ENCODE measurements around the gene MYO18B. TPM values are rescaled to one million over a fixed set of nuclear protein-coding genes. Genes with fewer than 3 reads are reported as not detected.

The MYO18B gene
- total RNA-seq, 2 experiments from 2014 or later, result 1.6 to 1.8 TPM

- Mint-ChIP-seq H3K4me1 (ENCODE audit: low read depth) (no peaks in the 10 kb centered on the region), H3K27me3 (peaks cover 2% of the 10 kb centered on the region), H3K36me3 (ENCODE audit: low read depth) (no peaks in the 10 kb centered on the region), H3K4me3 (no peak overlapping the region), H3K27ac (no peak overlapping the region), H3K9me3 (no peaks in the 10 kb centered on the region)
- POLR2A ChIA-PET, result no interaction called here
- intact Hi-C loops (cut with micrococcal nuclease), result no loop called here
- no peak for TF ChIP-seq CTCF (IDR thresholded peaks at IDR 0.05)
- CTCF ChIA-PET, result no interaction called here
- no peak for ATAC-seq
- no peak for DNase-seq
Measured at GRCh38 chr22:25942856-25943411, 200.9 kb downstream of the MYO18B start.

- Mint-ChIP-seq H3K9me3 (no peaks in the 10 kb centered on the region), H3K4me1 (ENCODE audit: low read depth) (no peaks in the 10 kb centered on the region), H3K27me3 (peaks cover 3% of the 10 kb centered on the region), H3K4me3 (no peak overlapping the region), H3K36me3 (ENCODE audit: low read depth) (no peaks in the 10 kb centered on the region), H3K27ac (no peak overlapping the region)
- ATAC-seq, result no peak
- DNase-seq, result peak; percentile 7
- no peak for TF ChIP-seq CTCF (IDR thresholded peaks at IDR 0.05)
- POLR2A ChIA-PET, result no interaction called here
- CTCF ChIA-PET, result no interaction called here
- intact Hi-C loops (cut with micrococcal nuclease), result no loop called here
Measured at GRCh38 chr22:25950111-25950510, 208.1 kb downstream of the MYO18B start.

GRCh38 chr22:25953276-25953675 lies 211.3 kb downstream of the MYO18B start:
- no peak for DNase-seq
- CTCF ChIA-PET, result no interaction called here
- Mint-ChIP-seq H3K9me3 (no peaks in the 10 kb centered on the region), H3K27me3 (peaks cover 3% of the 10 kb centered on the region), H3K36me3 (ENCODE audit: low read depth) (no peaks in the 10 kb centered on the region), H3K27ac (no peak overlapping the region), H3K4me3 (no peak overlapping the region), H3K4me1 (ENCODE audit: low read depth) (no peaks in the 10 kb centered on the region)
- no peak for TF ChIP-seq CTCF (IDR thresholded peaks at IDR 0.05)
- intact Hi-C loops (cut with micrococcal nuclease), result no loop called here
- POLR2A ChIA-PET, result no interaction called here
- ATAC-seq, result no peak

GRCh38 chr22:25953919-25954318 lies 211.9 kb downstream of the MYO18B start:
- no peak for TF ChIP-seq CTCF (IDR thresholded peaks at IDR 0.05)
- intact Hi-C loops (cut with micrococcal nuclease), result no loop called here
- Mint-ChIP-seq H3K36me3 (ENCODE audit: low read depth) (no peaks in the 10 kb centered on the region), H3K9me3 (no peaks in the 10 kb centered on the region), H3K4me1 (ENCODE audit: low read depth) (no peaks in the 10 kb centered on the region), H3K27me3 (peaks cover 3% of the 10 kb centered on the region), H3K27ac (no peak overlapping the region), H3K4me3 (no peak overlapping the region)
- ChIA-PET CTCF (no interaction called here), POLR2A (no interaction called here)
- ATAC-seq (no peak), DNase-seq (no peak)

GRCh38 chr22:25955323-25955722 lies 213.3 kb downstream of the MYO18B start:
- Mint-ChIP-seq H3K27ac (no peak overlapping the region), H3K4me3 (no peak overlapping the region)
- TF ChIP-seq CTCF (IDR thresholded peaks at IDR 0.05), result no peak

More at GRCh38 chr22:25955323-25955722, 213.3 kb downstream of the MYO18B start:
- no peak for DNase-seq
- POLR2A ChIA-PET, result no interaction called here
- no peaks in the 10 kb centered on the region for H3K36me3 Mint-ChIP-seq (ENCODE audit: low read depth)
- H3K27me3 Mint-ChIP-seq, result peaks cover 1% of the 10 kb centered on the region
- no peaks in the 10 kb centered on the region for H3K4me1 Mint-ChIP-seq (ENCODE audit: low read depth)
- ATAC-seq, result no peak
- intact Hi-C loops (cut with micrococcal nuclease), result no loop called here
- no peaks in the 10 kb centered on the region for H3K9me3 Mint-ChIP-seq
- CTCF ChIA-PET, result no interaction called here
